ENCODE measurements around the gene SWI5. TPM values are rescaled to one million over a fixed set of nuclear protein-coding genes. Genes with fewer than 3 reads are reported as not detected.
A peak's percentile ranks its signal among the peaks of the same experiment; 100 is the strongest.

SWI5 gene
- total RNA-seq, 1 donor from 2014 or later: 29.2 TPM

DNA sequence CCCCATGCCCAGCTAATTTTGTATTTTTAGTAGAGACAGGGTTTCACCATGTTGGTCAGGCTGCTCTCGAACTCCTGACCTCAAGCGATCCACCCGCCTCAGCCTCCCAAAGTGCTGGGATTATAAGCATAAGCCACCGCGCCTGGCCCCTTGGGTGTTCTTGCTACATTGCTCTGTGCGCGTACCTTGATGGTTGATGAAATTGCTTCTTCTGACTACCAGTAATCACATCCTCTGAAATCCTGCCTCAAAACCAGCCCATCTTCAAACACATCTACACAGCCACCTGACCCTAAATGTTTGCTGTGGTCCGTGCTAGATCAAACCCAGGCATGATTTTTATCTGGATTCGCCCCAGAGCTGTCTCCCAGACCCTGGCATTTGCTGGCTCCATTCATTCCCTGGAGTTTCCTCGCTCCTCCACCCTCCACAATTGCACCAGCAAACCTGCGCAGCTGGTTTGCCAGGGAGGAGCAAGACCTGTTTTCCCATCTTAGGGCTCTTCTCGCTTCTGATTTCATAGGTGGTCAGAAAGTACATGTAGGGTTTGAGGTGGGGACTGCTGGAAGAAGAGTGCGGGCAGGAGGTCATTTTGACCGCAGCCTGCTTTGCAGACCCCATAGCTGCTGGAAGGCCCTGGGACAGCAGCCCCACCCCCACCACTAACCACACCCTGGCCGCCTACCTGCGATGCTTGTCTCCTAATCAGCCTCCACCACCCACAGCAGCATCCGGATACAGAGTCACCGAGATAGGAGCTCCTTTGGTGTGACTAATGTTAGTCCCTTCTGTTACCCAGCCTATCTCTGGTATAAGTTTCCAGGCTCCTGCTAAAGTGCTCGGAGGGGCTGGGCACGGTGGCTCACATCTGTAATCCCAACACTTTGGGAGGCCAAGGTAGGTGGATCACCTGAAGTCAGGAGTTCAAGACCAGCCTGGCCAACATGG lies 22.7 kb downstream of the SWI5 start:
- FAIRE-seq: no peak
- Histone ChIP-seq H2AFZ (ENCODE audit: low read depth, low read length) (no peak overlapping the region), H3K36me3 (ENCODE audit: insufficient read depth, low read length) (no peaks in the 10 kb centered on the region), H3K79me2 (ENCODE audit: insufficient read depth, low read length) (no peaks in the 10 kb centered on the region), H3K27me3 (ENCODE audit: insufficient read depth, low read length) (no peaks in the 10 kb centered on the region), H3K9ac (ENCODE audit: low read length) (no peak overlapping the region), H3K9me3 (ENCODE audit: insufficient read depth, low read depth, low read length) (no peaks in the 10 kb centered on the region), H3K4me2 (ENCODE audit: low read length) (no peak overlapping the region), H3K4me1 (ENCODE audit: insufficient read depth, low read length) (peaks cover 8% of the 10 kb centered on the region), H3K4me3 (ENCODE audit: insufficient read depth, low read depth, low read length) (no peak overlapping the region), H3K27ac (ENCODE audit: low read depth, low read length) (no peak overlapping the region), H4K20me1 (ENCODE audit: insufficient read depth, low read length) (no peaks in the 10 kb centered on the region)
- DNase-seq (ENCODE audit: low read depth): no peak
- Mint-ChIP-seq H3K4me3 (ENCODE audit: unreplicated experiment) (no peak overlapping the region), H3K27me3 (ENCODE audit: low read depth, unreplicated experiment) (no peaks in the 10 kb centered on the region), H3K9me3 (ENCODE audit: unreplicated experiment) (no peaks in the 10 kb centered on the region), H3K27ac (ENCODE audit: unreplicated experiment) (no peak overlapping the region), H3K36me3 (ENCODE audit: low read depth, unreplicated experiment) (no peaks in the 10 kb centered on the region), H3K4me1 (ENCODE audit: low read depth, unreplicated experiment) (peaks cover 3% of the 10 kb centered on the region)
- TF ChIP-seq, protein P1, sequence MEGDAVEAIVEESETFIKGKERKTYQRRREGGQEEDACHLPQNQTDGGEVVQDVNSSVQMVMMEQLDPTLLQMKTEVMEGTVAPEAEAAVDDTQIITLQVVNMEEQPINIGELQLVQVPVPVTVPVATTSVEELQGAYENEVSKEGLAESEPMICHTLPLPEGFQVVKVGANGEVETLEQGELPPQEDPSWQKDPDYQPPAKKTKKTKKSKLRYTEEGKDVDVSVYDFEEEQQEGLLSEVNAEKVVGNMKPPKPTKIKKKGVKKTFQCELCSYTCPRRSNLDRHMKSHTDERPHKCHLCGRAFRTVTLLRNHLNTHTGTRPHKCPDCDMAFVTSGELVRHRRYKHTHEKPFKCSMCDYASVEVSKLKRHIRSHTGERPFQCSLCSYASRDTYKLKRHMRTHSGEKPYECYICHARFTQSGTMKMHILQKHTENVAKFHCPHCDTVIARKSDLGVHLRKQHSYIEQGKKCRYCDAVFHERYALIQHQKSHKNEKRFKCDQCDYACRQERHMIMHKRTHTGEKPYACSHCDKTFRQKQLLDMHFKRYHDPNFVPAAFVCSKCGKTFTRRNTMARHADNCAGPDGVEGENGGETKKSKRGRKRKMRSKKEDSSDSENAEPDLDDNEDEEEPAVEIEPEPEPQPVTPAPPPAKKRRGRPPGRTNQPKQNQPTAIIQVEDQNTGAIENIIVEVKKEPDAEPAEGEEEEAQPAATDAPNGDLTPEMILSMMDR (IDR thresholded peaks at IDR 0.05; ENCODE audit: insufficient read depth, low read depth, low read length): no peak
- TF ChIP-seq EZH2 (IDR thresholded peaks at IDR 0.05; ENCODE audit: insufficient read depth, low read length): no peak

DNA sequence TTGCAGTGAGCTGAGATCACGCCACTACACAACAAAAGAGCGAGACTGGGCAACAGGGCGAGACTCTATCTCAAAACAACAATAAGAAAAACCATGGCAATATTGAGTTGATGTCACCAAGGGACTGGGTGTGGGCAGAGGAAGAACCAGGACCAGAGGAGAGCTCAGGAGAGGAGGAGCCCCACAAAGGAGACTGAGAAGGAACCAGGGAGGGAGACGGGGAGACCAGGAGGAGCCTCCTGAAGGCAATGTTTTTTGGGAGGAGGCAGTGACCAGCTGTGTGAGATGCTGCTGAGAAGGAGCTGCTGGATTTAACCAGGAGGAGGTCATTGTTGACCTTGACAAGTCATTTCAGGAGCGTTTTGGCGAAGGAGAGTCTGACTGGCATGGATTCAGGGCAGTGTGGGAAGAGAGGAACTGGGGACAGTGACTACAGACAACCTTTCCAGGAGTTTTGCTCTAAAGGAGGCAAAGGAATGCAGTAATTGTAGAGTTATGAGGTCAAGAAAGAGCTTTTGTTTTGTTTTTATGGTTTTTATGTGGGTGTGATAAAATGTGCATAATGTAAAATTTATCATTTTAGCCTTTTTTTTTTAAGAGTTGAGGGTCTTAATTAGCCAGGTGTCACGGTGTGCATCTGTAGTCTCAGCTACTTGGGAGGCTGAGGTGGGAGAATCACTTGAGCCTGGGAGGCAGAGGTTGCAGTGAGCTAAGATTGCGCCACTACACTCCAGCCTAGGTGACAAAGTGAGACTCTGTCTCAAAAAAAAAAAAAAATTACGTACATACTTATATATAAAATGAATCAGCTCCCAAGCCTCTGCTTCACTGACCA lies 28.3 kb downstream of the SWI5 start:
- H3K27me3 ChIP-seq (ENCODE audit: insufficient read depth, low read length): no peaks in the 10 kb centered on the region
- peaks cover 6% of the 10 kb centered on the region for H3K36me3 Mint-ChIP-seq (ENCODE audit: low read depth, unreplicated experiment)
- peaks cover 4% of the 10 kb centered on the region for H3K9me3 Mint-ChIP-seq (ENCODE audit: unreplicated experiment)
- no peaks in the 10 kb centered on the region for H4K20me1 ChIP-seq (ENCODE audit: insufficient read depth, low read length)
- peak overlapping the region; percentile 21 for H3K27ac ChIP-seq (ENCODE audit: low read depth, low read length)
- H3K27ac Mint-ChIP-seq (ENCODE audit: unreplicated experiment): peak overlapping the region; percentile 0
- H3K4me3 ChIP-seq (ENCODE audit: insufficient read depth, low read depth, low read length): no peak overlapping the region
- H3K79me2 ChIP-seq (ENCODE audit: insufficient read depth, low read length): no peaks in the 10 kb centered on the region
- peaks cover 4% of the 10 kb centered on the region for H3K4me1 Mint-ChIP-seq (ENCODE audit: low read depth, unreplicated experiment)
- DNase-seq (ENCODE audit: low read depth) (no peak), FAIRE-seq (no peak)
- no peak for TF ChIP-seq EZH2 (IDR thresholded peaks at IDR 0.05; ENCODE audit: insufficient read depth, low read length)
- TF ChIP-seq, protein P1 (IDR thresholded peaks at IDR 0.05; ENCODE audit: insufficient read depth, low read depth, low read length): no peak
- no peak overlapping the region for H3K9ac ChIP-seq (ENCODE audit: low read length)
- peak overlapping the region; percentile 28 for H3K4me3 Mint-ChIP-seq (ENCODE audit: unreplicated experiment)
- peak overlapping the region; percentile 21 for H3K4me2 ChIP-seq (ENCODE audit: low read length)
- no peaks in the 10 kb centered on the region for H3K27me3 Mint-ChIP-seq (ENCODE audit: low read depth, unreplicated experiment)
- peaks cover 2% of the 10 kb centered on the region for H3K36me3 ChIP-seq (ENCODE audit: insufficient read depth, low read length)
- H3K4me1 ChIP-seq (ENCODE audit: insufficient read depth, low read length): peaks cover 18% of the 10 kb centered on the region
- H3K9me3 ChIP-seq (ENCODE audit: insufficient read depth, low read depth, low read length): no peaks in the 10 kb centered on the region
- H2AFZ ChIP-seq (ENCODE audit: low read depth, low read length): no peak overlapping the region

All from astrocyte (in vitro differentiated cells and primary cell).